Measurements from ENCODE around the gene ACBD4. TPM values are rescaled to one million over a fixed set of nuclear protein-coding genes. Genes with fewer than 3 reads are reported as not detected.

ACBD4 gene
- polyA plus RNA-seq, 1 experiment, result 4.0 TPM

- Histone ChIP-seq H3K9me3 (ENCODE audit: control insufficient read depth, insufficient read depth, low read length) (no peaks in the 10 kb centered on the region; the same call in 1 of the 2 replicates), H3K27ac (ENCODE audit: low read depth, low read length) (peak overlapping the region; percentile 98), H3K27me3 (ENCODE audit: control insufficient read depth, insufficient read depth, low read length) (no peaks in the 10 kb centered on the region), H3K4me3 (ENCODE audit: low read depth, low read length) (peak overlapping the region; percentile 73)
- CTCF ChIA-PET, result interaction anchor here (1.8 kb wide), 1 partner anchor 11 kb away, joined by 20 read pairs; the partner anchor contains the start of gene ACBD4
- TF ChIP-seq CTCF (IDR thresholded peaks at IDR 0.05; ENCODE audit: low read depth, low read length), result no peak
- DNase-seq (ENCODE audit: low read depth, low spot score), result no peak
- POLR2A ChIA-PET, result interaction anchor here (7.4 kb wide), 1 partner anchor 13 kb away, joined by 399 read pairs; the partner anchor contains the start of gene HEXIM2
Measured at GRCh38 chr17:45146592-45146889, 11.1 kb downstream of the ACBD4 start.

- Histone ChIP-seq H3K9me3 (ENCODE audit: control insufficient read depth, insufficient read depth, low read length) (no peaks in the 10 kb centered on the region; the same call in 1 of the 2 replicates), H3K27me3 (ENCODE audit: control insufficient read depth, insufficient read depth, low read length) (no peaks in the 10 kb centered on the region), H3K4me3 (ENCODE audit: low read depth, low read length) (peak overlapping the region; percentile 73), H3K27ac (ENCODE audit: low read depth, low read length) (peak overlapping the region; percentile 98)
- ChIA-PET POLR2A (interaction anchor here (0.7 to 7.4 kb wide), 6 partner anchors 12 to 100 kb away, joined by 3 to 399 read pairs (median 48); partner anchors contain the start of genes ACBD4 and HEXIM2), CTCF (interaction anchor here (1.8 to 7.3 kb wide), 3 partner anchors 12 to 50 kb away, joined by 20 to 181 read pairs (median 154); partner anchors contain the start of genes ACBD4 and PLCD3)
- no peak for TF ChIP-seq CTCF (IDR thresholded peaks at IDR 0.05; ENCODE audit: low read depth, low read length)
- no peak for DNase-seq (ENCODE audit: low read depth, low spot score)
Measured at GRCh38 chr17:45146890-45147580, 11.5 kb downstream of the ACBD4 start.

GRCh38 chr17:45147581-45148182 is 12.2 kb downstream of the ACBD4 start:
- peak overlapping the region; percentile 73 for H3K4me3 ChIP-seq (ENCODE audit: low read depth, low read length)
- no peak for TF ChIP-seq CTCF (IDR thresholded peaks at IDR 0.05; ENCODE audit: low read depth, low read length)
- ChIA-PET POLR2A (interaction anchor here (0.6 to 7.4 kb wide), 43 partner anchors 8 to 1624 kb away, joined by 3 to 399 read pairs (median 6); partner anchors contain the start of genes ACBD4, EFTUD2, HEXIM2 and MAP3K14), CTCF (interaction anchor here (0.6 to 7.3 kb wide), 5 partner anchors 13 to 168 kb away, joined by 3 to 181 read pairs (median 51); partner anchors contain the start of genes ACBD4, HEXIM2 and PLCD3)
- no peaks in the 10 kb centered on the region for H3K27me3 ChIP-seq (ENCODE audit: control insufficient read depth, insufficient read depth, low read length)
- no peaks in the 10 kb centered on the region; the same call in 1 of the 2 replicates for H3K9me3 ChIP-seq (ENCODE audit: control insufficient read depth, insufficient read depth, low read length)
- H3K27ac ChIP-seq (ENCODE audit: low read depth, low read length), result peak overlapping the region; percentile 98
- DNase-seq (ENCODE audit: low read depth, low spot score), result peak; percentile 89

- H3K9me3 ChIP-seq (ENCODE audit: control insufficient read depth, insufficient read depth, low read length), result no peaks in the 10 kb centered on the region; the same call in 1 of the 2 replicates
- ChIA-PET CTCF (interaction anchor here (0.6 to 7.3 kb wide), 19 partner anchors 12 to 256 kb away, joined by 3 to 181 read pairs (median 4); partner anchors contain the start of genes ACBD4, HEXIM2 and PLCD3), POLR2A (interaction anchor here (0.6 to 7.4 kb wide), 52 partner anchors 8 to 1624 kb away, joined by 3 to 399 read pairs (median 5); partner anchors contain the start of genes ACBD4, C1QL1, EFTUD2 and HEXIM2)
- H3K27me3 ChIP-seq (ENCODE audit: control insufficient read depth, insufficient read depth, low read length), result no peaks in the 10 kb centered on the region
- peak within 1 kb of the TSS; percentile 98 for H3K27ac ChIP-seq (ENCODE audit: low read depth, low read length)
- no peak for TF ChIP-seq CTCF (IDR thresholded peaks at IDR 0.05; ENCODE audit: low read depth, low read length)
- peak within 1 kb of the TSS; percentile 96 for H3K4me3 ChIP-seq (ENCODE audit: low read depth, low read length)
- DNase-seq (ENCODE audit: low read depth, low spot score), result peak; percentile 99
Measured at GRCh38 chr17:45148183-45149036, 12.9 kb downstream of the ACBD4 start, which contains the start of gene HEXIM1. Gene HEXIM1 (plus strand): TSS chr17:45148475. CDS start chr17:45149191, 716 bp downstream.

Data from AG04450 (cell line).